ENCODE measurements around the gene BCL11A. TPM values are rescaled to one million over a fixed set of nuclear protein-coding genes. Genes with fewer than 3 reads are reported as not detected.

The BCL11A gene
- total RNA-seq, 4 donors from 2014 or later = 1.5 to 8.8 (median 3.2) TPM

DNA sequence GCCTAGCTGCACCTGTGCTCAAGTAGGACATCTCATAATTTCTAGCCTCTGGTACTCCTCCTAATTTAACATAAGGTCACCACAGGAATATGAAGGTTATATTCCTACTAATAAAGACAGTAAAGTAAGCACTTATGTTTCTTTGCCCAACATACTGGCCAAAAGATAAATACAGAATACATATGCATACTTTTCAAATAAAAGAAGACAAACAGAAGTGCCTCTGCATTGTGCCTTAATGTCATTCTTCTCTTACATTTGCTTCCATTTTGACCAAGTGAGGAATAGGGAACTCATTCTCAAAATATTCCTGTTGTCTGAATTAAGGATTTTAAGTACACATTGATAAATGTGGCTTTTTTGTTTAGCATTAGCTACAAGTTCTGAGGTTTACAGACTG lies 5.6 kb downstream of the BCL11A start:
- no peaks in the 10 kb centered on the region for H3K36me3 ChIP-seq
- TF ChIP-seq, protein P1, sequence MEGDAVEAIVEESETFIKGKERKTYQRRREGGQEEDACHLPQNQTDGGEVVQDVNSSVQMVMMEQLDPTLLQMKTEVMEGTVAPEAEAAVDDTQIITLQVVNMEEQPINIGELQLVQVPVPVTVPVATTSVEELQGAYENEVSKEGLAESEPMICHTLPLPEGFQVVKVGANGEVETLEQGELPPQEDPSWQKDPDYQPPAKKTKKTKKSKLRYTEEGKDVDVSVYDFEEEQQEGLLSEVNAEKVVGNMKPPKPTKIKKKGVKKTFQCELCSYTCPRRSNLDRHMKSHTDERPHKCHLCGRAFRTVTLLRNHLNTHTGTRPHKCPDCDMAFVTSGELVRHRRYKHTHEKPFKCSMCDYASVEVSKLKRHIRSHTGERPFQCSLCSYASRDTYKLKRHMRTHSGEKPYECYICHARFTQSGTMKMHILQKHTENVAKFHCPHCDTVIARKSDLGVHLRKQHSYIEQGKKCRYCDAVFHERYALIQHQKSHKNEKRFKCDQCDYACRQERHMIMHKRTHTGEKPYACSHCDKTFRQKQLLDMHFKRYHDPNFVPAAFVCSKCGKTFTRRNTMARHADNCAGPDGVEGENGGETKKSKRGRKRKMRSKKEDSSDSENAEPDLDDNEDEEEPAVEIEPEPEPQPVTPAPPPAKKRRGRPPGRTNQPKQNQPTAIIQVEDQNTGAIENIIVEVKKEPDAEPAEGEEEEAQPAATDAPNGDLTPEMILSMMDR (IDR thresholded peaks at IDR 0.05) = no peak
- TF ChIP-seq POLR2A (IDR thresholded peaks at IDR 0.05) = no peak
- H3K27ac ChIP-seq = no peak overlapping the region
- no peaks in the 10 kb centered on the region for H3K9me3 ChIP-seq
- peaks cover 7 to 33% of the 10 kb centered on the region in 2 donors for H3K27me3 ChIP-seq
- intact Hi-C loops (cut with DNase I; ENCODE audit: low total_unique reads) = no loop called here
- no peak for DNase-seq
- H3K4me1 ChIP-seq = peaks cover 0 to 16% of the 10 kb centered on the region in 2 donors
- no peak overlapping the region for H3K4me3 ChIP-seq

DNA sequence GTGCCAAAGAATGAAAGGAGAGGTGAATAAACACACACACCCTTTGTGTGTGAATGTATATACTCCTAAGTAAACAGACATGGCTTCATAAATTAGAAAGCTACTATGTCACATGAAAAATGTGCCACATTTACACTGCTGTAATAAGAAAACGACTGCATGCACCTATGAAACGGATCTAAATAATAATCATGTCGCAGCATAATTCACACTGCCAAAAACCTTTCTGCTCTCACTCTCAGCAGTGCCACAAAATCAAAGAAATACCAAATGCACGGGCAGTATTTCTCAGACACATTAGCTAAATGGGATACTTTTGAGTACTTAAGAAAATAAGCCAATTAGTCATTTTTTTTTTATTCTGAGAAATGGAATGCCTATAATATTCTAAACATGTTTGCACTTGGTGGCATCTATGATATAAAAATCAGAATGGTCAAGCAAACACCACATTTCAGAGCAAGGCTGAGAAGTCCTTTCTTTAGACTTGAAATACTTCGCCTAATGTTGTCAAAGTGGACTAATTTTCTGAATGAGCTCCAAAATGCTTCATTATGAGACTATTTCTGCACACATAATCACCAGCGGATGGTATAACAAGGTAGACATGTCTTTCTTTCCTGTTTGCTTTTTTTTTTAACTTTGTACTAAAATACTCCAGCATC lies 6.6 kb downstream of the BCL11A start:
- DNase-seq = no peak
- Histone ChIP-seq H3K36me3 (no peaks in the 10 kb centered on the region), H3K27ac (no peak overlapping the region), H3K4me3 (no peak overlapping the region), H3K27me3 (peaks cover 0 to 38% of the 10 kb centered on the region in 2 donors), H3K9me3 (no peaks in the 10 kb centered on the region), H3K4me1 (peaks cover 0 to 16% of the 10 kb centered on the region in 2 donors)
- TF ChIP-seq, protein P1 (IDR thresholded peaks at IDR 0.05) = no peak
- TF ChIP-seq POLR2A (IDR thresholded peaks at IDR 0.05) = no peak
- intact Hi-C loops (cut with DNase I; ENCODE audit: low total_unique reads) = no loop called here

DNA sequence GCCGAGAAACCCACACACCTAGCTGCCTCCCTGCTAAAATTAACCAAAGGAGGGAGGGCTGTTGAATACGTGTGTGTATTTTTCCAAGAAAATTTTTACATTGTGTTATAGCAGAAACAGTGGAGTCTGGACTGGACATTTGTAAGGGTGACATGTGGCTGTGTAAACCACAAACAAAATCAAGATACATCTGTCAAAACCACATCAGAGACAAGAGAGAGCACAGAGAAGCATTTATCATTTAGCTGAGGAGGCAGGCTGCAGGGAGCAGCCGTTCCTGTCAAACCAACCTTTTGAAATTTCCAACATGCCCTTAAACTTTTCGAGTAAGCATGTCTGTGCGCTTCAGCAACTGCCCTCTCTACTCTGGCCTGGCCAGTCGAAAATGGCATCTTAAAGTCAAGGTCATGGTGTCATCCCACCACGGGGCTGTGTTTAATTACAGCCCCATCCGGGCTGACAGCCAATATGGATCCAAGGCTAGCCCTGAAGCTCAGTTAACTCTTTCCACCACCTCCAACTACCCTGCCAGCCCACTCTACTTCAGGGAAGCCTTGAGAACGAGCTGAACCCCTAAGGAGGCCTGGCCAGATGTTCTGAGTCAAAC lies 8.4 kb downstream of the BCL11A start:
- no peak for DNase-seq
- TF ChIP-seq POLR2A (IDR thresholded peaks at IDR 0.05) = no peak
- TF ChIP-seq, protein P1 (IDR thresholded peaks at IDR 0.05) = no peak
- Histone ChIP-seq H3K27me3 (peaks cover 0 to 41% of the 10 kb centered on the region in 2 donors), H3K4me3 (no peak overlapping the region), H3K27ac (no peak overlapping the region), H3K9me3 (no peaks in the 10 kb centered on the region), H3K36me3 (no peaks in the 10 kb centered on the region), H3K4me1 (peaks cover 0 to 6% of the 10 kb centered on the region in 2 donors)
- intact Hi-C loops (cut with DNase I; ENCODE audit: low total_unique reads) = no loop called here

DNA sequence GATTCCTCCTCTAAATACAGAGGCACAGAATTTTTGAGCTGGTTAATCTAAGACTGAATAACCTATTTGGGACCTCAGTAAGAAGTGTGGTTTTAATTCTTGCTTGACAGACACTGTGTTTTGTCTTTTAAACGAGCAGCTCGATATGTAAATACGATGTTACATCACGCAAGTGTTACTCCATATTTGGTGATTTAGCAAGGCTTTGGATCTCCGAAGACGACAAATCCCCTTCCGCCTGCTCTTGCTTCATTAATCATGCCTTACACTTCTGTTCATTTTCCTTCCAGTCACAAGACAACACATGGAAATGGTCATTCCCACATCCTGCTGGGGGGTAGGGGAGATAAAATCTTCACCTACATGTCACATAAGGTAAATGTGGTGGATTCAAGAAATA lies 9.4 kb downstream of the BCL11A start:
- Histone ChIP-seq H3K4me1 (peaks cover 0 to under 1% of the 10 kb centered on the region in 2 donors), H3K4me3 (no peak overlapping the region), H3K36me3 (no peaks in the 10 kb centered on the region), H3K27ac (no peak overlapping the region), H3K27me3 (peaks cover 0 to 34% of the 10 kb centered on the region in 2 donors), H3K9me3 (no peaks in the 10 kb centered on the region)
- no peak for DNase-seq
- intact Hi-C loops (cut with DNase I; ENCODE audit: low total_unique reads) = no loop called here
- no peak for TF ChIP-seq POLR2A (IDR thresholded peaks at IDR 0.05)
- TF ChIP-seq, protein P1 (IDR thresholded peaks at IDR 0.05) = no peak

DNA sequence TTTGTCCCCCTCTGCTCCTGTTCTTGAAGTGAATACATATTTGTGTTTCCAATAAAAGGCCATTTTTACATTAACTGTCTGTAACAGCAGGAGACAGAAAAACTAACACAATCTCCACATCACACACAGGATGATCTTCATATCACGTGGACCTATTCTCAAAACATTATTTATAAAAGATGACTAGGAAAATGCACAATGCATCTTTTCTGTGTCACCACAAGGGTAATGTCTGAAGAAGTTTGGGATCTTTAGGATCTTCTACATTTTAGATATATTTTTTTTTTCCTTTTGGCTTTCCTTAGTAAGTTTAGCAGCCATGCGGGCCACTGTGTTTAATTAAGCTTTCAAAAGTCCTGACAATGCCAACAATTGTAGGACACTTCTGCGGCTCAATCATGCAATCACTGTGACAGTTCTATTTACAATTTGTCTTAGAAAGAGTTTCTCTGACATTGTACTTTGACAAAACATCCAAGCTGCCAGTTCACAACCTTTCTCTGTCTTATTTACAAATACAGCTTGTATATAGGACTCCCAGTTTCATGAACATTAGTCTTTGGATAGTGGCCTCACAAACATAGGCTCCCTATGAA lies 12.3 kb downstream of the BCL11A start:
- H3K27ac ChIP-seq = no peak overlapping the region
- no peak for DNase-seq
- H3K36me3 ChIP-seq = no peaks in the 10 kb centered on the region
- intact Hi-C loops (cut with DNase I; ENCODE audit: low total_unique reads) = no loop called here
- peaks cover 0 to 8% of the 10 kb centered on the region in 2 donors for H3K27me3 ChIP-seq
- H3K4me3 ChIP-seq = no peak overlapping the region
- H3K9me3 ChIP-seq = no peaks in the 10 kb centered on the region
- H3K4me1 ChIP-seq = no peaks in the 10 kb centered on the region
- TF ChIP-seq POLR2A (IDR thresholded peaks at IDR 0.05) = no peak
- TF ChIP-seq, protein P1 (IDR thresholded peaks at IDR 0.05) = no peak
